GM12865 (cell line): Measurements from ENCODE around the gene CREBBP.
"Not testable (repeated sequence)": the region's sequence is repeated elsewhere in the genome, so short reads cannot be mapped to it uniquely, and the experiment has no call there.

Experiments
- DNase-seq: peaks from one replicate; pipeline ENCODE4 v3.0.0; 2010; ENCODE audit warnings: low read depth
- H3K4me3 ChIP-seq: 2 replicates; pipeline ENCODE4 v1.5.1; 2011; ENCODE audit warnings: mild to moderate bottlenecking, low read depth, low read length, control low read depth
- TF ChIP-seq, protein P1 (sequence below): IDR thresholded peaks from 2 replicates; pipeline ENCODE4 v1.5.1; 2011; ENCODE audit warnings: low read length, control low read depth, low read depth, inconsistent platforms; ENCODE audit not compliant: insufficient read depth; ENCODE audit errors: missing control alignments

The CREBBP gene

DNA sequence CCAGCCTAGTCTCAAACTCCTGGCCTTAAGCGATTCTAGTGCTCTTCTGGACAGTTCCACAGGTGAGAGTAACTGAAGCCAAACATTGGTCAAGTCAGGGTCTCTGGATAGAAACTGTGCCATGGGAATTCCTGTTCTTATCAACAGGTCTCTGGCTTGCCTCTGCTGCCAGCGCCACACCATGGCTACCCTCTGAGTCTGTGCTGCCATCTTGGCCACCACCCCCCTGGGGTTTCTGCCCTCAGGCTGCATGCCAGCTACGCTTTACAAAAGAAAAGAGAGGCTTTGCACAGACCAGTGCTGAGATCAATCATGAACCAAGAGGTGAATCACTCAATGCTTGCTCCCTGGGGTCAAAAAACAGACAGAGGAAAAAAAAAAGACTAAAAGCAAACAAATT, 24.4 kb upstream of the CREBBP start:
- no peak for DNase-seq
- no peak overlapping the region for H3K4me3 ChIP-seq
- TF ChIP-seq, protein P1, sequence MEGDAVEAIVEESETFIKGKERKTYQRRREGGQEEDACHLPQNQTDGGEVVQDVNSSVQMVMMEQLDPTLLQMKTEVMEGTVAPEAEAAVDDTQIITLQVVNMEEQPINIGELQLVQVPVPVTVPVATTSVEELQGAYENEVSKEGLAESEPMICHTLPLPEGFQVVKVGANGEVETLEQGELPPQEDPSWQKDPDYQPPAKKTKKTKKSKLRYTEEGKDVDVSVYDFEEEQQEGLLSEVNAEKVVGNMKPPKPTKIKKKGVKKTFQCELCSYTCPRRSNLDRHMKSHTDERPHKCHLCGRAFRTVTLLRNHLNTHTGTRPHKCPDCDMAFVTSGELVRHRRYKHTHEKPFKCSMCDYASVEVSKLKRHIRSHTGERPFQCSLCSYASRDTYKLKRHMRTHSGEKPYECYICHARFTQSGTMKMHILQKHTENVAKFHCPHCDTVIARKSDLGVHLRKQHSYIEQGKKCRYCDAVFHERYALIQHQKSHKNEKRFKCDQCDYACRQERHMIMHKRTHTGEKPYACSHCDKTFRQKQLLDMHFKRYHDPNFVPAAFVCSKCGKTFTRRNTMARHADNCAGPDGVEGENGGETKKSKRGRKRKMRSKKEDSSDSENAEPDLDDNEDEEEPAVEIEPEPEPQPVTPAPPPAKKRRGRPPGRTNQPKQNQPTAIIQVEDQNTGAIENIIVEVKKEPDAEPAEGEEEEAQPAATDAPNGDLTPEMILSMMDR = no peak

DNA sequence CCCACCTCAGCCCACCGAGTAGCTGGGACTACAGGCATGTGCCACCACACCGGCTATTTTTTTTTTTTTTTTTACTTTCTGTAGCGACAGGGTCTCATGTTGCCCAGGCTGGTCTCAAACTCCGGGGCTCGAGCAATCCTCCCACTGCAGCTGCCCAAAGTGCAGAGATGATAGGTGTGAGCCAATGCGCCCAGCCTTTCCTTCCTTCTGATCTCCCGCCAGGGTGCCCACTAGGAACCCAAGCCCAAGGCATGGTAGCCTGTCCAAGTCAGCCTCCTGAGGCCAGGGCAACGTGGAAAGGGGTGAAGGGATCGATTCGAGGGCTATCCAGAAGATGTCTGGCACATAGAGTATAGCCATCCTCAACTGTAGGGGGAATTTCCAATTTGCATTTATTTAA, 9.6 kb upstream of the CREBBP start:
- TF ChIP-seq, protein P1 = no peak
- no peak for DNase-seq
- no peak overlapping the region for H3K4me3 ChIP-seq

DNA sequence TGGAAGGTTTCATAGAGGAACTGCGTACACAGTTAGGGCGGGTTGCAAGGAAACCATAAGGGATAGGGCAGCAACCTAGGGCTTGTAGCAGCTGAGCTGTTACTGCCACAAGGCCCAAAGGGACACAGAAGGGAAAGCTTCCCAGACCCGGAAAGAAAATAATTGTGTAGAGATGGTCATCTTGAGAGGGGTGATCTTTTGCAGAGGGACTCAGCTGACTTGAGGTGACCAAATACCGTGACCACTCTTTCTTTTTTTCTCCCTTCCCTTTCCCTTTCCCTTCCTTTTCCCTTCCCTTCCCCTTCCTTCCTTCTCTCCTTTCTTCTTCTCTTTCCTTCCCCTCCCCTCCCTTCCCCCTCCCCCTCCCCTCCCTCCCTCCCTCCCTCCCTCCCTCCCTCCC, 8.5 kb upstream of the CREBBP start:
- DNase-seq = no peak
- H3K4me3 ChIP-seq = no peak overlapping the region
- TF ChIP-seq, protein P1 = no peak

DNA sequence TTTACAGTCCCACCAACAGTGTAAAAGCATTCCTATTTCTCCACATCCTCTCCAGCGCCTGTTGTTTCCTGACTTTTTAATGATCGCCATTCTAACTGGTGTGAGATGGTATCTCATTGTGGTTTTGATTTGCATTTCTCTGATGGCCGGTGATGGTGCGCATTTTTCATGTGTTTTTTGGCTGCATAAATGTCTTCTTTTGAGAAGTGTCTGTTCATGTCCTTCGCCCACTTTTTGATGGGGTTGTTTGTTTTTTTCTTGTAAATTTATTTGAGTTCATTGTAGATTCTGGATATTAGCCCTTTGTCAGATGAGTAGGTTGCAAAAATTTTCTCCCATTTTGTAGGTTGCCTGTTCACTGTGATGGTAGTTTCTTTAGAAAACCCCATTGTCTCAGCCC, 5.5 kb upstream of the CREBBP start:
- not testable (repeated sequence) for DNase-seq, H3K4me3 ChIP-seq

DNA sequence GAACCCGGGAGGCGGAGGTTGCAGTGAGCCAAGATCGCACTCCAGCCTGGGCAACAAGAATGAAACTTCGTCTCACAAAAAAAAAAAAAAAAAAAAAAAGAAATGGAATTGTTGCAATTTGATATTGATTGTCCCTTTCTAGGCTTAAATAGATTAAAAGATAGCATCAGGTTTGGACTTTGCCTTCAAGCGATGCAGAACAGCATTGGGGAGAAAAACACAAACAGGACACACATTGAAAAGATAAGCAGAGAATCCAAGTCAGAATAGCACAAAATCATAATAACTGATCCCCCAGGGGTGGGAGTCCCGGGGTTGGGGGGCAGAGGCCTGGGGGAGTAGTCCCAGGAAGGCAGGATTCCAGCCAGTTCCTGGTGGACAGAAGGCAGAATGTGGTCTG, 3.9 kb upstream of the CREBBP start:
- TF ChIP-seq, protein P1 = no peak
- no peak for DNase-seq

DNA sequence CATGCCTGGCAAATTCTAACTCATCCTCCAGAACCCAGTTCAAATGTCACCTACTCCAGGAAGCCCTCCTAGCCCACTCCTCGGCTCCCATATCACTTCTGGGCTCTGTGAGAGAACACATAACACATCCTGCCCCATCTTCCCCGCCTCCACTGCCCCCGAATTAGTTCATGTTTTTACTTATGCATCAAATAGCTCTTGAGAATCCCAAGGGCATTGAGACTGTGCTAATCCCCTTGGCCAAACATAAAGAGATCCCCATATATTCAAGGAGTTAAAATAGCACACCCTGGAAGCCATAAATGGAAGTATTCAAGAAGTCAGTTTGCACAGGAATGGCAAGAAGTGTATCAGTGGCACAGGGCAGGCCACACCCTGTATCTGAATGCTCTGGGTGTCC, 2.0 kb upstream of the CREBBP start:
- H3K4me3 ChIP-seq = no peak overlapping the region
- DNase-seq = no peak
- TF ChIP-seq, protein P1 = no peak

More for the DNA sequence above, 3.9 kb upstream of the CREBBP start:
- no peak overlapping the region for H3K4me3 ChIP-seq

DNA sequence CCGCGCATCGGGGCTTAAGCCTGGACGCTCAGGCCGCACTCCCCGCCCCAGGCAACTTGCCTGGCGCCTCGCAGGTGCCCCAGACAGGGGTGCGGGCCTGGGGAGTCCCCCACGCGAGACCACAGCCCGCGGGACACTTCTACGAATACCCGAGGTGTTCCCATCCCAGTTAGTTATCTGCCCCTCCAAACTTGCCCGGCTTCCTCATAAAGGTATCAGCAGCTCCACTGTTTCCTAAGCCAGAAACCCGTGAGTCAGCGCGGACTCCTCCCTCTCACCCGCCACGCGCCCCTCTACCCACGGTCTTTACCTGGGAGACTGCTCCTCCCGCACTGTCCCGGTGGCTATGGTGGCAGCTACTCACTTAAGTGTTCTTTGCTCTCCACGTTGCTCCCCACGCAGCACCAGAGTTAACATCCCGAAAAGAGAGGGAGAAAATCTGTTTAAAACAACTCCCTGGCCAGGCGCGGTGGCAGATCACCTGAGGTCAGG, 1.0 kb upstream of the CREBBP start:
- no peak for DNase-seq
- TF ChIP-seq, protein P1 = no peak
- H3K4me3 ChIP-seq = peak overlapping the region; percentile 87; the same call in 1 of the 2 replicates
